Activated T-helper 1 cell treated with anti-CD3 and anti-CD28 coated beads, Interleukin-2, amount 50 U/mL, for 16 hours (primary cell): ENCODE data around the gene IDI1.
A peak's percentile ranks its signal among the peaks of the same experiment; 100 is the strongest.
"Not testable (repeated sequence)": the region's sequence is repeated elsewhere in the genome, so short reads cannot be mapped to it uniquely, and the experiment has no call there.

Source experiments
- DNase-seq, 2 donors: peaks; one replicate each; pipeline ENCODE4 v3.0.0-alpha.2; 2020; ENCODE audit warnings: low read depth in 1 of 2, low spot score in 1 of 2

The IDI1 gene

GRCh38 chr10:1064964-1065247 lies 16.0 kb upstream of the IDI1 start:
- no peak for DNase-seq

GRCh38 chr10:1063232-1063865 lies 14.4 kb upstream of the IDI1 start:
- no peak for DNase-seq

GRCh38 chr10:1061930-1062774 lies 13.2 kb upstream of the IDI1 start:
- no peak for DNase-seq

- no peak for DNase-seq
Measured at GRCh38 chr10:1059902-1060301, 11.0 kb upstream of the IDI1 start.

- no peak for DNase-seq
Measured at GRCh38 chr10:1058017-1058416, 9.1 kb upstream of the IDI1 start.

GRCh38 chr10:1057106-1057657 lies 8.3 kb upstream of the IDI1 start:
- DNase-seq = no peak

GRCh38 chr10:1056326-1057105 lies 7.6 kb upstream of the IDI1 start, which contains the start of gene WDR37:
Gene WDR37, plus strand, starts transcription at chr10:1056385. Its CDS starts 15,771 bp downstream, at chr10:1072156.
- DNase-seq = peak; percentile 77 to 86

GRCh38 chr10:1054684-1055083 lies 5.8 kb upstream of the IDI1 start:
- DNase-seq = no peak

GRCh38 chr10:1050554-1050953 lies 1.6 kb upstream of the IDI1 start:
- DNase-seq = no peak

- no peak for DNase-seq
Measured at GRCh38 chr10:1050145-1050544, 1.2 kb upstream of the IDI1 start.

- no peak for DNase-seq
Measured at GRCh38 chr10:1049425-1049958, 573 bp upstream of the IDI1 start.

GRCh38 chr10:1048349-1048731 lies 579 bp downstream of the IDI1 start:
- no peak for DNase-seq

GRCh38 chr10:1047937-1048336 lies 982 bp downstream of the IDI1 start:
- no peak for DNase-seq

- no peak for DNase-seq
Measured at GRCh38 chr10:1045415-1045814, 3.5 kb downstream of the IDI1 start.

GRCh38 chr10:1044964-1045363 lies 4.0 kb downstream of the IDI1 start:
- DNase-seq = no peak

GRCh38 chr10:1044146-1044545 lies 4.8 kb downstream of the IDI1 start:
- no peak for DNase-seq

GRCh38 chr10:1043532-1043995 lies 5.4 kb downstream of the IDI1 start:
- DNase-seq = no peak

GRCh38 chr10:1041514-1041913 lies 7.4 kb downstream of the IDI1 start:
- DNase-seq = no peak

- no peak for DNase-seq
Measured at GRCh38 chr10:1040133-1040532, 8.8 kb downstream of the IDI1 start.

- not testable (repeated sequence) for DNase-seq
Measured at GRCh38 chr10:1038769-1039168, 10.2 kb downstream of the IDI1 start.

- no peak for DNase-seq
Measured at GRCh38 chr10:1037098-1037497, 11.8 kb downstream of the IDI1 start.
